GM12878 (cell line): Measurements from ENCODE around the gene PNMA1. TPM values are rescaled to one million over a fixed set of nuclear protein-coding genes. Genes with fewer than 3 reads are reported as not detected.

ENCODE experiments used
- ATAC-seq: fragments of 200-7000 bp; cut with Tn5 transposase; 3 replicates; pipeline ENCODE4 v1.9.1; 2020; ENCODE audit warnings: mild to moderate bottlenecking, moderate library complexity
- BruUV-seq: library from RNA; stranded (reverse); fragments of 400-500 nt; replicated peaks from 2 replicates; lab custom pipeline; 2021; lab: Mats Ljungman, UMichigan
- CTCF ChIA-PET: fragments of 300-600 bp; sonication (Branson Sonifier 250); formaldehyde crosslinking; extraction: SDS; loops from one replicate; lab custom pipeline; 2021; ENCODE audit warnings: inconsistent platforms; lab: Yijun Ruan, JAX
- POLR2A ChIA-PET: fragments of 350-600 bp; formaldehyde crosslinking; extraction: SDS; loops from one replicate; lab custom pipeline; 2021; ENCODE audit warnings: inconsistent platforms; lab: Charles Lee
- RAD21 ChIA-PET: fragments of 300-600 bp; sonication (Branson Sonifier 250); formaldehyde crosslinking; loops from one replicate; lab custom pipeline; 2023; ENCODE audit warnings: antibody characterized with exemption; ENCODE audit not compliant: unreplicated experiment; lab: Charles Lee
- SMC1A ChIA-PET: fragments of 300-600 bp; sonication (Branson Sonifier 250); formaldehyde crosslinking; loops from one replicate; lab custom pipeline; 2023; ENCODE audit not compliant: unreplicated experiment, uncharacterized antibody; lab: Charles Lee
- DNase-seq: peaks from one replicate; pipeline ENCODE4 v3.0.0-alpha.2; 2011; ENCODE audit warnings: low read depth, low spot score
- FAIRE-seq: peaks from 3 replicates; lab custom pipeline; 2011; peaks lifted over from hg19 to GRCh38; lab: Jason Lieb, UNC
- H2AFZ ChIP-seq: 2 replicates; pipeline ENCODE4 v1.6.0; 2011; ENCODE audit warnings: low read depth, low read length, control low read depth; ENCODE audit not compliant: control insufficient read depth
- H3K27ac ChIP-seq: 2 replicates; pipeline ENCODE4 v1.5.1; 2011; ENCODE audit warnings: control low read depth; ENCODE audit not compliant: control insufficient read depth, insufficient read depth
- H3K27me3 ChIP-seq, 2 experiments: replicated peaks in 1 of 2; 2 replicates each; pipeline versions ENCODE4 v1.6.0 to v1.6.1; 2011; ENCODE audit warnings: low read length in 1 of 2; ENCODE audit not compliant: control insufficient read depth in 2 of 2, insufficient read depth in 2 of 2
- H3K36me3 ChIP-seq, 2 experiments: 2 replicates each; pipeline ENCODE4 v1.5.1; 2011; ENCODE audit warnings: low read length in 1 of 2; ENCODE audit not compliant: control insufficient read depth in 2 of 2, insufficient read depth in 2 of 2
- H3K4me1 ChIP-seq: 2 replicates; pipeline ENCODE4 v1.6.1; 2011; ENCODE audit warnings: mild to moderate bottlenecking, low read length, moderate library complexity, mixed read lengths; ENCODE audit not compliant: control insufficient read depth, insufficient read depth
- H3K4me2 ChIP-seq: 2 replicates; pipeline ENCODE4 v1.6.0; 2011; ENCODE audit warnings: control low read depth; ENCODE audit not compliant: control insufficient read depth, insufficient read depth
- H3K4me3 ChIP-seq: fragments of 200-600 bp; sonication (generic); 2 replicates; pipeline ENCODE4 v1.5.1; 2016
- H3K79me2 ChIP-seq: 2 replicates; pipeline ENCODE4 v1.6.0; 2011; ENCODE audit warnings: low read length; ENCODE audit not compliant: control insufficient read depth, insufficient read depth
- H3K9ac ChIP-seq: 2 replicates; pipeline ENCODE4 v1.8.0; 2011; ENCODE audit warnings: low read length, control low read depth, mixed read lengths; ENCODE audit not compliant: control insufficient read depth, insufficient read depth
- H3K9me3 ChIP-seq: replicated peaks from 3 replicates; pipeline ENCODE4 v1.5.1; 2011; ENCODE audit warnings: mild to moderate bottlenecking, low read length; ENCODE audit not compliant: control insufficient read depth, insufficient read depth
- H4K20me1 ChIP-seq: 2 replicates; pipeline ENCODE4 v1.6.0; 2011; ENCODE audit not compliant: control insufficient read depth, insufficient read depth
- BCL11A ChIP-seq: IDR thresholded peaks from 2 replicates; pipeline ENCODE4 v1.6.1; 2011; ENCODE audit warnings: low read depth, low read length
- CHD1 ChIP-seq: IDR thresholded peaks from 2 replicates; pipeline ENCODE4 v1.6.1; 2012; ENCODE audit warnings: low read depth, low read length, improper control_type of control experiment
- CHD4 ChIP-seq: fragments of 200-600 bp; sonication (generic); IDR thresholded peaks from 2 replicates; pipeline ENCODE4 v1.6.1; 2016; ENCODE audit warnings: mild to moderate bottlenecking
- FOXM1 ChIP-seq: IDR thresholded peaks from 2 replicates; pipeline ENCODE4 v1.6.1; 2012; ENCODE audit warnings: low read depth, mild to moderate bottlenecking, inconsistent platforms, low read length, moderate library complexity
- MXI1 ChIP-seq: fragments of 150-350 bp; IDR thresholded peaks from 2 replicates; pipeline ENCODE4 v1.6.1; 2011; ENCODE audit warnings: low read depth, mild to moderate bottlenecking, inconsistent platforms, low read length, improper control_type of control experiment
- POLR2AphosphoS5 ChIP-seq: IDR thresholded peaks from 2 replicates; pipeline ENCODE4 v1.6.1; 2011; ENCODE audit warnings: mild to moderate bottlenecking, low read length, inconsistent platforms
- RUNX3 ChIP-seq: IDR thresholded peaks from 2 replicates; pipeline ENCODE4 v1.6.1; 2012; ENCODE audit warnings: low read length, inconsistent platforms
- ZNF274 ChIP-seq: IDR thresholded peaks from one replicate; pipeline ENCODE4 v1.8.0; 2011; ENCODE audit not compliant: insufficient read length, insufficient read depth
- WGBS: methylation state at CpG from one replicate; pipeline ENCODE4 v1.1.6; 2016; ENCODE audit warnings: low lambda C conversion rate; ENCODE audit not compliant: insufficient replicate concordance, insufficient coverage; ENCODE audit errors: missing lambda C conversion rate; 5-methylcytosine and 5-hydroxymethylcytosine counted together
- in situ Hi-C: fragments of 300-500 bp; cut with MboI; formaldehyde crosslinking; loops from 9 replicates; pipeline ENCODE4 v1.14.3; 2018; ENCODE audit warnings: mixed read lengths
- intact Hi-C: fragments of 100-400 bp; cut with micrococcal nuclease; formaldehyde crosslinking; loops from one replicate; pipeline ENCODE4 v1.14.2; 2022; ENCODE audit not compliant: unreplicated experiment
- polyA plus RNA-seq, 11 experiments: library from polyadenylated mRNA; depleted of rRNA in 4 of 11; unstranded in 6 of 11; stranded (reverse) in 5 of 11; fragments of >200 nt; fragmentation: Nextera tagmentation in 4 of 11; fragmentation: Illumina TruSeq in 1 of 11; extraction: Ambion mirVana in 4 of 11; extraction: Trizol in 1 of 11; gene quantifications; 1 replicate in 1 of 11; 2 replicates in 10 of 11; pipeline versions ENCODE4 v1.2.1 to v1.2.3, GENCODE V29; 2011 to 2016; ENCODE audit warnings: inconsistent platforms in 2 of 11, missing spikeins in 2 of 11, low read depth in 1 of 11
- total RNA-seq, 4 experiments: library from RNA; depleted of rRNA in 3 of 4; stranded (reverse); fragments of >200 nt in 3 of 4; fragmentation: Illumina TruSeq in 1 of 4; extraction: Trizol in 1 of 4; gene quantifications; 2 replicates each; pipeline versions ENCODE4 v1.2.1 to v1.2.3, GENCODE V29; 2013 to 2021
- TF ChIP-seq, protein P1 (sequence below): fragments of 450-650 bp; IDR thresholded peaks from 2 replicates; pipeline ENCODE4 v1.6.1; 2017; ENCODE audit warnings: borderline replicate concordance
- TF ChIP-seq, protein P2 (sequence below): IDR thresholded peaks from 2 replicates; pipeline ENCODE4 v1.6.1; 2012; ENCODE audit warnings: low read depth, low read length, improper control_type of control experiment
- TF ChIP-seq, protein P3 (sequence below): IDR thresholded peaks from 2 replicates; pipeline ENCODE4 v1.6.1; 2011; ENCODE audit warnings: low read depth, low read length, improper control_type of control experiment, borderline replicate concordance
- TF ChIP-seq, protein P4 (sequence below): fragments of 450-650 bp; formaldehyde crosslinking; IDR thresholded peaks from 2 replicates; pipeline ENCODE4 v1.4.0; 2022; ENCODE audit warnings: mild to moderate bottlenecking, moderate library complexity

The PNMA1 gene
- total and polyA plus RNA-seq, 10 of the 15 experiments (the other 5 are each of a cell fraction or from before 2014, with no cell fraction given): 1.8 to 39.3 (median 11.1) TPM

DNA sequence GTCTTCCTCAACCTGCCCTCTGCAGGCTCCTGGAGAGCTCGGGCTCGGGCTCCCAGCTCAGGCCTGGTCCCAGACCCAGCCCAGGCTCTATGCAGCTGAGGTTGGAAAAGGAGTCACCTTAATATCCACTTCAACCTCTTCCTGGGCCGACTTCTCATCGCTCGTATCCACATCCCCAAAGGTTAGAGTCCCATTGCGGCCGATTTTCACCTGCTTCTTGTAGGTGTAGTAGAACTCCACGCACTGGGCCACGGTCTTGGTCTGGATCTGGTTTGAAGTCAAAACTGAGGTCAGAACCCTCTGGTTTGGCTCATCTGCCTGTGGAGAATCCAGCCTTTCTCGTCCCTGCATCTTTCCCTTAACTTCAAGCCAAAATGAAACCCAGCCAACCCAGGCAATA, 8.4 kb upstream of the PNMA1 start:
- ChIA-PET CTCF (interaction anchor here (1.3 to 1.9 kb wide), 3 partner anchors 9 to 103 kb away, joined by 3 to 8 read pairs (median 5); no protein-coding TSS in a partner anchor), SMC1A (interaction anchor here (1.3 to 1.8 kb wide), 4 partner anchors 10 to 100 kb away, joined by 3 to 8 read pairs (median 3); no protein-coding TSS in a partner anchor), RAD21 (interaction anchor here (1.1 to 2.0 kb wide), 3 partner anchors 10 to 105 kb away, joined by 3 to 4 read pairs (median 3); no protein-coding TSS in a partner anchor), POLR2A (no interaction called here)
- no peak overlapping the region for H3K4me2 ChIP-seq
- BruUV-seq: no TSS peak
- intact Hi-C loops: no loop called here
- FAIRE-seq (no peak), DNase-seq (no peak), ATAC-seq (no peak)
- in situ Hi-C loops: no loop called here
- TF ChIP-seq, protein P1, sequence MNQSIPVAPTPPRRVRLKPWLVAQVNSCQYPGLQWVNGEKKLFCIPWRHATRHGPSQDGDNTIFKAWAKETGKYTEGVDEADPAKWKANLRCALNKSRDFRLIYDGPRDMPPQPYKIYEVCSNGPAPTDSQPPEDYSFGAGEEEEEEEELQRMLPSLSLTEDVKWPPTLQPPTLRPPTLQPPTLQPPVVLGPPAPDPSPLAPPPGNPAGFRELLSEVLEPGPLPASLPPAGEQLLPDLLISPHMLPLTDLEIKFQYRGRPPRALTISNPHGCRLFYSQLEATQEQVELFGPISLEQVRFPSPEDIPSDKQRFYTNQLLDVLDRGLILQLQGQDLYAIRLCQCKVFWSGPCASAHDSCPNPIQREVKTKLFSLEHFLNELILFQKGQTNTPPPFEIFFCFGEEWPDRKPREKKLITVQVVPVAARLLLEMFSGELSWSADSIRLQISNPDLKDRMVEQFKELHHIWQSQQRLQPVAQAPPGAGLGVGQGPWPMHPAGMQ: no peak
- TF ChIP-seq POLR2AphosphoS5 (no peak), ZNF274 (no peak), RUNX3 (no peak), CHD1 (no peak), BCL11A (no peak), CHD4 (no peak), MXI1 (no peak), FOXM1 (no peak)
- TF ChIP-seq, protein P2, sequence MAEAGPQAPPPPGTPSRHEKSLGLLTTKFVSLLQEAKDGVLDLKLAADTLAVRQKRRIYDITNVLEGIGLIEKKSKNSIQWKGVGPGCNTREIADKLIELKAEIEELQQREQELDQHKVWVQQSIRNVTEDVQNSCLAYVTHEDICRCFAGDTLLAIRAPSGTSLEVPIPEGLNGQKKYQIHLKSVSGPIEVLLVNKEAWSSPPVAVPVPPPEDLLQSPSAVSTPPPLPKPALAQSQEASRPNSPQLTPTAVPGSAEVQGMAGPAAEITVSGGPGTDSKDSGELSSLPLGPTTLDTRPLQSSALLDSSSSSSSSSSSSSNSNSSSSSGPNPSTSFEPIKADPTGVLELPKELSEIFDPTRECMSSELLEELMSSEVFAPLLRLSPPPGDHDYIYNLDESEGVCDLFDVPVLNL: no peak
- TF ChIP-seq, protein P3, sequence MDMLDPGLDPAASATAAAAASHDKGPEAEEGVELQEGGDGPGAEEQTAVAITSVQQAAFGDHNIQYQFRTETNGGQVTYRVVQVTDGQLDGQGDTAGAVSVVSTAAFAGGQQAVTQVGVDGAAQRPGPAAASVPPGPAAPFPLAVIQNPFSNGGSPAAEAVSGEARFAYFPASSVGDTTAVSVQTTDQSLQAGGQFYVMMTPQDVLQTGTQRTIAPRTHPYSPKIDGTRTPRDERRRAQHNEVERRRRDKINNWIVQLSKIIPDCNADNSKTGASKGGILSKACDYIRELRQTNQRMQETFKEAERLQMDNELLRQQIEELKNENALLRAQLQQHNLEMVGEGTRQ: no peak
- TF ChIP-seq, protein P4, sequence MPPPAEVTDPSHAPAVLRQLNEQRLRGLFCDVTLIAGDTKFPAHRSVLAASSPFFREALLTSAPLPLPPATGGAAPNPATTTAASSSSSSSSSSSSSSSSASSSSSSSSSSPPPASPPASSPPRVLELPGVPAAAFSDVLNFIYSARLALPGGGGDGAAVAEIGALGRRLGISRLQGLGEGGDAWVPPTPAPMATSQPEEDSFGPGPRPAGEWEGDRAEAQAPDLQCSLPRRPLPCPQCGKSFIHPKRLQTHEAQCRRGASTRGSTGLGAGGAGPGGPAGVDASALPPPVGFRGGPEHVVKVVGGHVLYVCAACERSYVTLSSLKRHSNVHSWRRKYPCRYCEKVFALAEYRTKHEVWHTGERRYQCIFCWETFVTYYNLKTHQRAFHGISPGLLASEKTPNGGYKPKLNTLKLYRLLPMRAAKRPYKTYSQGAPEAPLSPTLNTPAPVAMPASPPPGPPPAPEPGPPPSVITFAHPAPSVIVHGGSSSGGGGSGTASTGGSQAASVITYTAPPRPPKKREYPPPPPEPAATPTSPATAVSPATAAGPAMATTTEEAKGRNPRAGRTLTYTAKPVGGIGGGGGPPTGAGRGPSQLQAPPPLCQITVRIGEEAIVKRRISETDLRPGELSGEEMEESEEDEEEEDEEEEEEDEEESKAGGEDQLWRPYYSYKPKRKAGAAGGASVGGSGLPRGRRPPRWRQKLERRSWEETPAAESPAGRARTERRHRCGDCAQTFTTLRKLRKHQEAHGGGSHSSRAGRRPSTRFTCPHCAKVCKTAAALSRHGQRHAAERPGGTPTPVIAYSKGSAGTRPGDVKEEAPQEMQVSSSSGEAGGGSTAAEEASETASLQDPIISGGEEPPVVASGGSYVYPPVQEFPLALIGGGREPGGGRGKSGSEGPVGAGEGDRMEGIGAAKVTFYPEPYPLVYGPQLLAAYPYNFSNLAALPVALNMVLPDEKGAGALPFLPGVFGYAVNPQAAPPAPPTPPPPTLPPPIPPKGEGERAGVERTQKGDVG (CRISPR knock-in tag): no peak
- H3K4me1 ChIP-seq: no peaks in the 10 kb centered on the region
- H3K9me3 ChIP-seq: no peaks in the 10 kb centered on the region
- 99% methylated on average over 10 of the region's 10 CpGs for WGBS
- H3K79me2 ChIP-seq: no peaks in the 10 kb centered on the region
- H3K36me3 ChIP-seq: peaks cover 69 to 75% of the 10 kb centered on the region in 2 experiments
- H3K27me3 ChIP-seq: no peaks in the 10 kb centered on the region
- no peak overlapping the region for H2AFZ ChIP-seq
- no peak overlapping the region for H3K4me3 ChIP-seq
- H3K27ac ChIP-seq: no peak overlapping the region
- H3K9ac ChIP-seq: no peak overlapping the region
- peaks cover 2% of the 10 kb centered on the region for H4K20me1 ChIP-seq
